ENCODE data around the gene AKIRIN2.

DNA sequence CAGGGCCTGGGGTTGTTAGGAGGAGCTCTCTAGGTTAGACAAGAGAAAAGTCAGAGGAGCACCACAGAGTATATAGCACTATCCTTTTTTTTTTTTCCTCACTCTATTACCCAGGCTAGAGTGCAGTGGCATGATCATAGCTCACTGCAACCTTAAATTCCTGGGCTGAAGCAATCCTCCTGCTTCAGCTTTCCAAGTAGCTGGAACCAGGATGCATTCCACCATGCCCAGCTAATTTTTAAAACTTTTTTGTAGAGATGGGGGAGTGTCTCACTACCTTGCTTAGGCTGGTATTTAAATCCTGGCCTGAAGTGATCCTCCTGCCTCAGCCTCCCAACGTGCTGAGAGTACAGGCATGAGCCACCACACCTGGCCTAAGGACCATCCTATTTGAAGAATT lies 19.3 kb upstream of the AKIRIN2 start:
- TF ChIP-seq CTCF (IDR thresholded peaks at IDR 0.05) (no peak), POLR2A (IDR thresholded peaks at IDR 0.05) (no peak)
